Fibroblast of skin of abdomen (primary cell): ENCODE results near the gene CORO1C.
A peak's percentile ranks its signal among the peaks of the same experiment; 100 is the strongest.
"Not testable (repeated sequence)": the region's sequence is repeated elsewhere in the genome, so short reads cannot be mapped to it uniquely, and the experiment has no call there.

Experiments used
- DNase-seq: peaks from one replicate; pipeline ENCODE4 v3.0.0-alpha.2; 2013

Gene CORO1C

GRCh38 chr12:108753976-108754375 is 22.7 kb upstream of the CORO1C start:
- DNase-seq: no peak

DNA sequence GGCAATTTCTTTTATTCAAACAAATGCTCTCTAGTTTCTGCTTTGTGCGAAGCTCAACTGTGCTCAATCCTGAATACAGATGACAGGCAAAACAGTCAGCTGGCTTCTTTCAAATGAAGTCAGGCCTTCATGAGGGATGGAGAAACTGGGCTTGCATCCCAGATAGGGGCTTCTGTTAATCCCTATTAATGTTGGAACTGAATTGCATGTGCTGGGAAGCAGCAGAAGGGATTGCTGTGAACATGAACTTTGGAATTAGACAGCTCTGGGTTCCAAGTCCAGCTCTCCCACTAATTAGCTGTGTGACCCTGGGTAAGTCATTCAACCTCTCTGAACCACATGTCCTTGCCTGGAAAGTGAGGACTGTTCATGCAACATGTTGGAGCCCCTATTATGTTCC is 21.1 kb upstream of the CORO1C start:
- peak; percentile 67 for DNase-seq

DNA sequence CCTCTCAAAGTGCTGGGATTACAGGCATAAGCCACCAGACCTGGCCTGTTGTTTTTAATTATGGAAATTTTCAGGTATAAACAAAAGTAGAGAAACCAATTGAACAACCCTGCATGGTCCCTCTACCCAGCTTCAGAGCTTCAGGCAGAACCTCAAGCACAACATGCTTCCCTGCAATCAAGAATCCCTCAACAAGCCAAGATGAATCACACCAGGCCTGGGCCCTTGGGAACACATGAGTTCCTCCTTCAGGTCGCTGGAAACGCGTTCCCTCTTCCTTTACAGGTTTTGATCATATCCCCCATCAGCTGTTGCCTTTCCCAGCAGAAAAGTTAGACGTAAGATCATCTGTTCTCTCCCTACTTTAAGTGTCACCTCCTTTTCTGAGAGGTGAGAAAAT is 20.5 kb upstream of the CORO1C start:
- DNase-seq: peak; percentile 48

DNA sequence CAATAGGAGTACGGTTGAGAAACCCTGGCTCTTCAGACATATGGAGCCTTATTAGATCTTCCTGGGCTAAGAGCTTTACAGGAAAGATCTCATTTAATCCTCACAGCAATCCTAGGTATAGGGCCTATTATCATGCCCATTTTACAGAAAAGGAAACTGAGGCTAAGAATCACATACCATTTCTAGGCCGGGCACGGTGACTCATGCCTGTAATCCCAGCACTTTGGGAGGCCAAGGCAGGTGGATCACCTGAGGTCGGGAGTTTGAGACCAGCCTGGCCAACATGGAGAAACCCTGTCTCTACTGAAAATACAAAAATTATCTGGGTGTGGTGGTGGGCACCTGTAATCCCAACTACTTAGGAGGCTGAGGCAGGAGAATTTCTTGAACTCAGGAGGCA is 19.7 kb upstream of the CORO1C start:
- not testable (repeated sequence) for DNase-seq

DNA sequence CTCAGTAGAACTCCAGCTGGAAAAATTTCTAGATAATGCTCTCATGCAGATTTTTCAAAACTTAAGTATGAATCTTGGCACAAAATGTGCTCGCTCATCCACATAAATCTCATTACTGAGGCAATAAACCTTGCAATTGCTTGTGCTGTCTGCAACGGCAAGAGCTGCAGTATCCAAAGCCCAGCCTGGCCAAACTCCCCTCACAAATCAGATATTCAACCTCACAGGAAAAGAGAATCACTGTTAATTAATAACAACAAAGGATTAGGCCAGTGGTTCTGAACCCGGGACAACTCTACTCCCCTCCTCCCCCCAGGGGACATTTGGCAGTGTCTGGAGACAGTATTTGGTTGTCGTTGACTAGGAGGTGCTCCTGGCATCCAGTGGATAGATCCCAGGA is 19.2 kb upstream of the CORO1C start:
- peak; percentile 77 for DNase-seq

DNA sequence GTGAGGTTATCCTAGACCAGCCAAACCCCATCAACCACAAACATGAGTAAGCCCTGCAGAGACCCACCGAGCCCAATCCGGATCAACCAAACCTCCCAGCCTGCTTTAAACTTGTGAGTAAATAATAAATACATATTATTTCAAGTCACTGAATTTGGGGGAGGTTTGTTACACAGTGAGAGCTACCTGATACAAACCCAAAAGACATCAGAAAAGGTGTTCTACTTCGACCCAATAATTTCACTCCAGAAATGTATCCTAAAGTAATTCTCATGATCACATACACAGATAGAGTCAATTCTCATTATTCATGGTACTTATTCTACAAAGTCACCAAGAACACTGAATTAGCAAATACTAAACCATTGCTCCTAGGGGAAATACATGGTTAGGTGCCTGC is 16.2 kb upstream of the CORO1C start:
- no peak for DNase-seq

- DNase-seq: no peak
Measured at GRCh38 chr12:108745641-108746040, 14.3 kb upstream of the CORO1C start.

GRCh38 chr12:108744021-108744897 is 12.9 kb upstream of the CORO1C start:
- no peak for DNase-seq

DNA sequence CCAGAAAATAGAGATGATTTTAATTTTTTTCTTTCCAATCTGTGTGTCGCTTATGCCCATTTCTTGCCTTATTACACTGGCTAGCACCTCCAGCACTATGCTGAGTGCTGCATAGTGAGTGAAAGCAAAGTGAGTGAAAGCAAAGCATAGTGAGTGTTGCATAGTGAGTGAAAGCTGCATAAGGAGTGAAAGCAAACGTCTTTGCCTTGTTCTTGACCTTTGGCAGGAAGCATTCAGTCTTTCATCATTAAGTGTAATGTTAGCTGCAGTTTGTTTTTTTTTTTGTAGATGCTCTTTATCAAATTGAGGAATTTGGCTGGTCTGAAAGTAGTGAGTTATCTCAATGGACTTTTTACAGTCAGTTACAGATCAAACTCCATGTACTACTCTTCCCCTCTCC is 6.9 kb upstream of the CORO1C start:
- DNase-seq: no peak

DNA sequence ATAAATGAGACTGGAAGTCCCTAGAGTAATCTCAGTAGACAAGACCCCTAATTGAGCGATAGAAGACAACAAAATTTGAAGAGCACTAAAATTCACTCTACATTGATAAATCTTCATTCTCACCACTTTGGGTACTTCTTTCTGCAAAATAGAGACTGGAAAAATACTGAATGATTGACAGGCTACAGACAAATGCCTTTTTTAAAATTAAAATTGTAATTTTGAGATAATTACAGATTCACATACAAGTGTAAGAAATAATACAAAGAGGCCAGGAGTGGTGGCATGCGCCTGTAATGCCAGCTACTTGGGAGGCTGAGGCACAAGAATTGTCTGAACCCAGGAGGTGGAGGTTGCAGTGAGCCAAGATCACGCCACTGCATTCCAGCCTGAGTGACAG is 4.5 kb upstream of the CORO1C start:
- DNase-seq: no peak

GRCh38 chr12:108734200-108734906 is 3.0 kb upstream of the CORO1C start:
- DNase-seq: peak; percentile 94

- not testable (repeated sequence) for DNase-seq
Measured at GRCh38 chr12:108733230-108733531, 1.9 kb upstream of the CORO1C start.

- DNase-seq: no peak
Measured at GRCh38 chr12:108732489-108733229, 1.3 kb upstream of the CORO1C start.

GRCh38 chr12:108731866-108732461 is 646 bp upstream of the CORO1C start:
- DNase-seq: peak; percentile 97

DNA sequence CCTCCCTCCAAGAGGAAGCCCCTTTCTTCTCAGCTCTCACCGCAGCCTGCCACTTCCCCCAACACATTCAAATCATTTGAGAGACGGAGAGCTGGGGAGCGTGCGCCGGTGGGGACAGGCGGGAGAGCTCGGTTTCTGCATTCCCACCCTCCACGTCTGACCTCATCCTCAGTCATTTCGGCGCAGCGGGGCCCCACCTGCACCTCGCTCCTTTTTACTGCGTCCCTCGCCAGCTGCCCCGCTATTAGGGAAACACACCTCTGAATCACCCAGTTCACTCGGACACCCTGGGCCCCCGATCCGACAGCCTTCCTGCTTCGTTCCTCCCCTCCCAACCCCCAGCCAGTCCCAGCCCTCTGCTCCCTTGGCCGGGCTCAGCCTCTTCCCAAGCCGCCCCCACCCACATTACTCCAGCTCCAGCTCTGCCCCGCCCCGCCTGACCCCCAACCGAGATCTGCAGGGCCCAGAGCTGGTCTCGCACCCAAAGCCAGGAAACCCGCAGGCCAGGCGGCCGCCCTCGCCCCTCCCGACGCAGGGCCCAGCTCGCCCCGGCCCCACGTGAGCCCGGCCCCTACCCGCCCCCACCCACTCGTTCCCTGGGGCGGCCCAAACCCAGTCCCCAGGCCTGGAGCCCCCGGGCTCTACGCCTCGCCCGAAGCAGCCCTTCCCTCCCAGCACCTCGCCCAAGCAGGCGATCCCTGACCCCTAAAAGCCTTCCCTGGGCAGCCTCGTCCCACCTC is 783 bp downstream of the CORO1C start:
- peak; percentile 78 for DNase-seq

- DNase-seq: peak; percentile 40
Measured at GRCh38 chr12:108729612-108730364, 1.5 kb downstream of the CORO1C start.

DNA sequence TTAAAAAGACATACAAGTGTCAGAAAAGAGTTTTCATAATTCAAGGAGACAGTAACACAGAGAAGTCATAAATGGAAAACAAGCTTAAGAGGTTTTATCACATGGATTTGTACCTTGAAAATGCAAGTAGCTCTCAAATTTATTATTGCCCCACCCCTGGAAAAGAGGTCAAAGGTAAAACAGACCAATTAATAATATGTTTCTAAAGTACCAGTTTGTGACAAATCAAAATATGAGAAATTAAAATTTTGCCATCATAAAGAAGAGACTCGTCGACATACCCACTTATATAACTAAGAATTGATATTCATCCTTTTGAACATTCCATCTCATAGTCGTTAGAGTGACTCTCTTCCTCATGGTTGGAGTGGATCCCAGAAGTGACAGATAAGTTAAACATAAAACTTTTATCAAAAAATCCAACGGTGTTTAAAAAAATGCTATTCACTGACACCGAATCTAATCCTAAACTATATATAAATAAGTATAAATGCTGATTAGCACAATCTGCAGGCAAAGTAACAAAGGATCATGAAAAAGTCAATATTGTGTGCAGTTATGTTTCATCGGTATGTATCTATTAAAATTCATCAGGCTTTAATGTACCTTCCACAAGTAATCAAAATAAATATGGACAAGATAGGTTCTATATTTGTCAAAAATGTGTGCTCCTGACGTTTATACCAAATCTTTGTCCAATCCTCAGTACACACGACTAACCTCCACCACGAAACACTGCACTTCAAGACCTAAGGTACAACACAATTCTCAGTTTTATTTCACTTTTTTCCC is 2.3 kb downstream of the CORO1C start:
- no peak for DNase-seq

GRCh38 chr12:108727868-108728735 is 3.2 kb downstream of the CORO1C start:
- DNase-seq: no peak

- DNase-seq: no peak
Measured at GRCh38 chr12:108727161-108727560, 4.2 kb downstream of the CORO1C start.

GRCh38 chr12:108724890-108725151 is 6.5 kb downstream of the CORO1C start:
- DNase-seq: no peak
